HUES64 (cell line): ENCODE results near the gene EPHB1.

Experiments
- H3K27ac ChIP-seq: 2 replicates; pipeline ENCODE4 v1.7.0; 2013; ENCODE audit warnings: low read depth, low read length, inconsistent platforms
- H3K27me3 ChIP-seq: 2 replicates; pipeline ENCODE4 v1.6.1; 2013; ENCODE audit warnings: mild to moderate bottlenecking, low read length; ENCODE audit not compliant: insufficient read depth
- H3K36me3 ChIP-seq: 2 replicates; pipeline ENCODE4 v1.6.1; 2013; ENCODE audit warnings: mild to moderate bottlenecking, low read length; ENCODE audit not compliant: insufficient read depth
- H3K4me1 ChIP-seq: 2 replicates; pipeline ENCODE4 v1.6.1; 2013; ENCODE audit warnings: mild to moderate bottlenecking, low read length, moderate library complexity; ENCODE audit not compliant: insufficient read depth
- H3K4me3 ChIP-seq: 2 replicates; pipeline ENCODE4 v1.5.1; 2013; ENCODE audit warnings: mild to moderate bottlenecking, low read length, moderate library complexity
- H3K9ac ChIP-seq: 2 replicates; pipeline ENCODE4 v1.6.1; 2013; ENCODE audit warnings: mild to moderate bottlenecking, low read depth, low read length
- H3K9me3 ChIP-seq: 2 replicates; pipeline ENCODE4 v1.6.1; 2013; ENCODE audit warnings: low read depth, low read length; ENCODE audit not compliant: insufficient read depth
- WGBS: fragments of 150-250, 120-280 bp; methylation state at CpG from one replicate; pipeline ENCODE4 v1.1.7; 2013; ENCODE audit warnings: missing lambda C conversion rate; 5-methylcytosine and 5-hydroxymethylcytosine counted together

Gene EPHB1

GRCh38 chr3:134810052-134810435, 15.0 kb downstream of the EPHB1 start:
- WGBS, result 63% methylated on average over 2 of the region's 2 CpGs
- Histone ChIP-seq H3K4me1 (peaks cover 24% of the 10 kb centered on the region), H3K9me3 (no peaks in the 10 kb centered on the region), H3K27ac (no peak overlapping the region), H3K27me3 (no peaks in the 10 kb centered on the region), H3K36me3 (no peaks in the 10 kb centered on the region), H3K9ac (no peak overlapping the region), H3K4me3 (no peak overlapping the region)

- Histone ChIP-seq H3K36me3 (no peaks in the 10 kb centered on the region), H3K4me3 (no peak overlapping the region), H3K9ac (no peak overlapping the region), H3K4me1 (peaks cover 24% of the 10 kb centered on the region), H3K9me3 (no peaks in the 10 kb centered on the region), H3K27ac (no peak overlapping the region), H3K27me3 (no peaks in the 10 kb centered on the region)
- 81% methylated on average over 2 of the region's 2 CpGs for WGBS
Measured at GRCh38 chr3:134810850-134811249, 15.8 kb downstream of the EPHB1 start.

GRCh38 chr3:134813618-134814017, 18.6 kb downstream of the EPHB1 start:
- no peaks in the 10 kb centered on the region for H3K9me3 ChIP-seq
- H3K4me1 ChIP-seq, result peaks cover 24% of the 10 kb centered on the region
- no peak overlapping the region for H3K9ac ChIP-seq
- H3K4me3 ChIP-seq, result no peak overlapping the region
- 0% methylated on average over 1 of the region's 1 CpG for WGBS
- no peak overlapping the region for H3K27ac ChIP-seq
- H3K27me3 ChIP-seq, result no peaks in the 10 kb centered on the region
- H3K36me3 ChIP-seq, result no peaks in the 10 kb centered on the region

- no peaks in the 10 kb centered on the region for H3K27me3 ChIP-seq
- no peak overlapping the region for H3K27ac ChIP-seq
- 90% methylated on average over 1 of the region's 1 CpG for WGBS
- no peak overlapping the region for H3K4me3 ChIP-seq
- no peaks in the 10 kb centered on the region for H3K9me3 ChIP-seq
- no peak overlapping the region for H3K9ac ChIP-seq
- H3K36me3 ChIP-seq, result no peaks in the 10 kb centered on the region
- H3K4me1 ChIP-seq, result peaks cover 7% of the 10 kb centered on the region
Measured at GRCh38 chr3:134815519-134815918, 20.5 kb downstream of the EPHB1 start.

- H3K27me3 ChIP-seq, result no peaks in the 10 kb centered on the region
- no peak overlapping the region for H3K27ac ChIP-seq
- no peak overlapping the region for H3K4me3 ChIP-seq
- WGBS, result 88% methylated on average over 6 of the region's 7 CpGs
- no peaks in the 10 kb centered on the region for H3K9me3 ChIP-seq
- H3K9ac ChIP-seq, result no peak overlapping the region
- H3K4me1 ChIP-seq, result 0 out of 2 replicates have a peak, but pooled peaks cover 3% of the 10 kb centered on the region
- no peaks in the 10 kb centered on the region for H3K36me3 ChIP-seq
Measured at GRCh38 chr3:134816623-134817022, 21.6 kb downstream of the EPHB1 start.

- Histone ChIP-seq H3K4me1 (no peaks in the 10 kb centered on the region), H3K27ac (no peak overlapping the region), H3K27me3 (no peaks in the 10 kb centered on the region), H3K4me3 (no peak overlapping the region), H3K9ac (no peak overlapping the region), H3K36me3 (no peaks in the 10 kb centered on the region), H3K9me3 (no peaks in the 10 kb centered on the region)
- WGBS, result 95% methylated on average over 6 of the region's 6 CpGs
Measured at GRCh38 chr3:134817297-134817696, 22.2 kb downstream of the EPHB1 start.

GRCh38 chr3:134820994-134821393, 25.9 kb downstream of the EPHB1 start:
- Histone ChIP-seq H3K4me3 (no peak overlapping the region), H3K27me3 (no peaks in the 10 kb centered on the region), H3K9ac (no peak overlapping the region), H3K9me3 (no peaks in the 10 kb centered on the region), H3K4me1 (no peaks in the 10 kb centered on the region), H3K36me3 (no peaks in the 10 kb centered on the region), H3K27ac (no peak overlapping the region)
- WGBS, result no CpG with 5 or more reads among the region's 1 CpG

- H3K36me3 ChIP-seq, result no peaks in the 10 kb centered on the region
- H3K4me1 ChIP-seq, result no peaks in the 10 kb centered on the region
- no peaks in the 10 kb centered on the region for H3K27me3 ChIP-seq
- H3K9me3 ChIP-seq, result no peaks in the 10 kb centered on the region
- WGBS, result 86% methylated on average over 3 of the region's 4 CpGs
- no peak overlapping the region for H3K4me3 ChIP-seq
- H3K9ac ChIP-seq, result no peak overlapping the region
- H3K27ac ChIP-seq, result no peak overlapping the region
Measured at GRCh38 chr3:134822090-134822489, 27.0 kb downstream of the EPHB1 start.

- Histone ChIP-seq H3K36me3 (no peaks in the 10 kb centered on the region), H3K27ac (no peak overlapping the region), H3K27me3 (no peaks in the 10 kb centered on the region), H3K9me3 (no peaks in the 10 kb centered on the region), H3K4me3 (no peak overlapping the region), H3K9ac (no peak overlapping the region), H3K4me1 (no peaks in the 10 kb centered on the region)
- WGBS, result 86% methylated on average over 2 of the region's 2 CpGs
Measured at GRCh38 chr3:134823679-134824078, 28.6 kb downstream of the EPHB1 start.

- no peaks in the 10 kb centered on the region for H3K36me3 ChIP-seq
- H3K9ac ChIP-seq, result no peak overlapping the region
- H3K27me3 ChIP-seq, result no peaks in the 10 kb centered on the region
- no peak overlapping the region for H3K27ac ChIP-seq
- WGBS, result 100% methylated on average over 1 of the region's 1 CpG
- H3K9me3 ChIP-seq, result no peaks in the 10 kb centered on the region
- H3K4me1 ChIP-seq, result no peaks in the 10 kb centered on the region
- H3K4me3 ChIP-seq, result no peak overlapping the region
Measured at GRCh38 chr3:134824791-134825190, 29.7 kb downstream of the EPHB1 start.

- H3K9ac ChIP-seq, result no peak overlapping the region
- no peaks in the 10 kb centered on the region for H3K4me1 ChIP-seq
- no peaks in the 10 kb centered on the region for H3K9me3 ChIP-seq
- no peak overlapping the region for H3K27ac ChIP-seq
- WGBS, result 94% methylated on average over 2 of the region's 6 CpGs
- no peak overlapping the region for H3K4me3 ChIP-seq
- no peaks in the 10 kb centered on the region for H3K27me3 ChIP-seq
- H3K36me3 ChIP-seq, result no peaks in the 10 kb centered on the region
Measured at GRCh38 chr3:134827213-134827612, 32.2 kb downstream of the EPHB1 start.

- 98% methylated on average over 3 of the region's 3 CpGs for WGBS
- Histone ChIP-seq H3K4me1 (no peaks in the 10 kb centered on the region), H3K9ac (no peak overlapping the region), H3K9me3 (no peaks in the 10 kb centered on the region), H3K27me3 (no peaks in the 10 kb centered on the region), H3K4me3 (no peak overlapping the region), H3K36me3 (no peaks in the 10 kb centered on the region), H3K27ac (no peak overlapping the region)
Measured at GRCh38 chr3:134829721-134830120, 34.7 kb downstream of the EPHB1 start.
